Medulla oblongata (tissue), 1 donor: ENCODE measurements around the gene ANAPC2.

Experiments used
- DNase-seq: peaks from one replicate; pipeline ENCODE4 v3.0.0-alpha.2; 2015; ENCODE audit errors: extremely low spot score

The ANAPC2 gene

DNA sequence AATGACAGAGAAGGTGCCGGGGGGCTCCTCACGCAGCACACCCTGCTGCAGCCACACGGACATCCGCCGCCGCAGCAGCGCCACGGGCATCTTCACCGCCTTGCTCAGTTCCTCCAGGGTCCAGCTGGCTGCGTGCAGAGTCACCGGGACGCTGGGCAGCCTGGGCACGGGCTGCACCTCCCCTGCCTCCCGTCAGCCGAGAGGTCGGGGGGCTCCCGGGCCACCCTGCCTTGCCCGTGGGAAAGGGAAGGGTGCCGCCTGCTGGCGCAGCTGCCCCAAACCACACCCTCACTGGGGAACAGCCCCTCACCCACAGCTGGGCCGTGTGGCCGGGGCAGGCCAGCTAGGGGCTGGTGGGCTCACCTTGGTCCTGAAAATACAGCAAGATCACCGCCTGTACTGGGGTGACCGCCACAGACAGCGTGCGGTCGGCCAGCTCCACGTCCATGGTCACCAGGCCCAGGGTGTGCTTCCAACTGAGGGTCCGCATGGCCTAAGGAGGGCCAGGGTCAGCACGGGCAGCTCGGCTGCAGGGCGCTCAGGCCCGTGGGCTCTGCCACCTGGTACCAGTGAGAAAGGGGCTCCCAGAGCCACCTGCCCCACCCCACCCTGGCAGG is 12.9 kb downstream of the ANAPC2 start:
- DNase-seq = no peak

DNA sequence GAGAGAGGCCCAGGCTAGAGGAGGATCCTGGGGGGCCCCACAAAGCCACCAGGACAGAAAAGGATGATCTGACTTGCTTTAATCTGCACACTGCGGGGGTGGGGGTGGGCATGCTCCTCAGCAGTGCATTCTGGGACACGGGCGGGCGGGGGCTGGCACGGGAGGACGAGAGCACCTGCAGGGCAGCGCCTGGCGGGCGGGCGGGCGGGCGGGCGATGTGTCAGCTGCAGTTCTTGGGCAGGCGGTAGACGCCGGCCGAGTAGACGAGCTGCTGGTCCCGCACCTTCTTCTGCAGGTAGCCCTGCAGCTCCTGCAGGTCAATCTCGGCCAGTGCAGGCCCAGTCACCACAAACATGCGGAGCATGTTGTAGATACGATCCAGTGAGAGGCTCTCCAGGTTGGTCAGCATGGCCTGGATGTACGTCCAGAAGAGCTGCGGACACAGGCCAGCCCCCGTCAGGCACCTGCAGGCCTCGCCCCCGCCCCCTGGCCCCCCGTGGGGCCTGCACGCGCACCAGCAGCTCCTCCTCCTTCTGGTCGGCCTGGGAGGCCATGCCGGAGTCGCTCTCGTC is 13.6 kb downstream of the ANAPC2 start:
- DNase-seq = no peak

DNA sequence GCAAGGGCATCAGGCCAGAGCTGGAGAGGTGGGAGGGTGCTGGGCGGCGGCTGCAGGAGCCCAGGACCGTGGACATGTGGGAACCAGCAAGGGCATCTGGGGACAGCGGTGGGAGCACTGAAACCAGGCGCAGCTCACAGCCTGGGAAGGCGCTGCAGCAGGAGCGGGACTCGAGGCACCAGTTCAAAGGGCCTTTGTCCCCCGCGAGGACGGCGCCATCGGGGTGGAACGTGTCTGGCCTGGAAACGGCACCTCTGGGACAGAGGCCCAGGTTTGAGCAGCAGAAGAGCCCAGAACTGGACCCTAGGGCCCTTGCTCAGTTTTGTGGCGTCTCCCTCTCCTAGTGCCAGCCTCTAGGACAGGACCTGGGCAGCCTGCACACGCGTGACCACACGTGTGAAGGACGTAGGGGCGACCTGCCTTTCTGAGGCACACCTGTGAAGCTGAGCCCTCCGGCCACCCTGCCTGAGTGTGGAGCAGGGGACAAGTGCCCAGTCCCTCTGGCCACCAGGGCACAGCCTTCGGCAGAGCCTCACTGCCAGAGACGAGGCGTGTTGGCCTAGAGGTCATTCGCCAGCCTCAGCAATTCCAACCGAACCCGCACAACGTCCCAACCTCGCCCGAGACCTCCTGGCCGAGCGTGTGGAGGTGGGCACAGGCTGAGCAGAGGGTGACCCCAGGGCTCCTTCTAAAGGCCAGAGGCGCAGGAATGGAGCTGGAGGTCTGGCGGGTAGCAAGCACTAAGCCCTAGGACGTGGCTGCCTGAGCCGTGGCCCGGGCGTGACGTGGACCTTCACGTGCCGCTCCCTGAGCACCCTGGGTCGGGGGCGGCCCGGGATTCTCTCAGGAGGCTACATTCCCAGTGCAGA is 14.3 kb downstream of the ANAPC2 start:
- DNase-seq = no peak

DNA sequence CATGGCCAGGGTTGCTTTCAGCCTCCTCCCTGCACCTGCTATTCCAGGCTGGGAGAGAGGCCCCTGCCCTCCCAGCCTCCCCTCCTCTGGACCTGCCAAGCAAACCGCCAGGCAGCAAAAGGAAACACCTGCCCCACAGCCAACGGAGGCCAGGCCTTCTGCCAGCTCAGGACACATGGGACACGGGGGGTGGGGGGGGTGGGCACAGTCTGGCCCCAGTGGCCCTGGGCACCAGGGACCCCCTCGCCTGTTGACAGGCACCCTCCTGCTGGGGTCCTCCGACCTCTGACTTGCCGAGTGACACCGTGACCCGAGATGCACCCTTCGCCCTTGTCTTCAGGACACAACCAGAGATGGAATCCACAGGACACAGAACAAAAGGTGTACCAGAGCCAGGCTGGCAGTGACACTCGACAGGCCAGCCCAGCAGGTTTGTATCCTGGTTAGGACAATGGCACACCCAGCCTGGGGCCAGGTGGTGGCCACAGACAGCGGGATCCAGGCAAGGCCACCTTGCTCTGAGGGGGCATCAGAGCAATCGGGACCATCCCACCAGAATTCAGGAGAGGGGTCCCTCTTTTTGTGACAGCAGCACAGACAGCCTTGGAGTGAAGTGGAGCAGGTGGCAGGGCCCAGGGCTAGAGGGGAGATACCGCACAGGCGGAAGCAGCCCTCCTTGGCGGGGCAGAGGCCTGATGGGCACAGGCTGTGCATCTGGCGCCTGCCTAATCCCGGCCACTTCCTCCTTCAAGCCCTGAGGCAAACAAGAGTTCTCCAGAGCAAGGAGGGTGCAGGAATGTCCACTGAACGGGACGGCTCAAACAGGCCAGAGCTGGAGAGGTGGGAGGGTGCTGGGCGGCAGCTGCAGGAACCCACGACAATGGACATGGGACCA is 15.2 kb downstream of the ANAPC2 start:
- no peak for DNase-seq

DNA sequence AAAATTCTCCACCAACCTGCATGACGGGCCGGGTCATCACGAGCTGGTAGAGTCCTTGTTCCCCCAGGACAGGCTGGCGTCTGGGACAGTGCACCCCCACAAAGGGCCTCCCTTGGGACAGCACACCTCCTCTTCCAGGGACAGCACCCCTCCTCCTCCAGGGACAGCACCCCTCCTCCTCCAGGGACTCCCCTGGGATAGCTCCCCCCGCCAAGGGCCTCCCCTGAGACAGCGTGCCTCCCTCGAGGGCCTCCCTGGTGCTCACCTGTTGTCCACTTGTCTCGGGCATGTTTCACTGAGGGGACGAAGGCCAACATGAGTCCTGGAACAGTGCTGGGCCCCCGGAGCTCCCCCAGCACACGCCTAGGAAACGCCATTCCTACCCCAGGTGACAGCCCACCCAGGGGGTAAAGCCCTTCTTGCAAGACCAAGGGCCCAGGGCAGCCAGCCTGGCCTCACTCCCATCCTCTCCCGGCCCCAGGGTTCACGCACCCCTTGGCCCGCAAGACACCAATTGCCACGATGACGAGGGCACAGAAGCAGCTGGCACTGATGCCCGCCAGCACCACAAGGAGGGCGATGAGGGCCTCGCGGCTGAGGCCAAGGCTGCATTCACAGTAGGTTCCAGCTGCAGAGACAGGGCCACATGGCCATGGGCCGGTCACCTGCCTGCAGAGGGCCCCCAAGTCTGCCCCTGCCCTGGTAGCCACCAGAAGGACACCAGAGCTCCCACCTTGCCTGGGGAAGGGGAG is 17.0 kb downstream of the ANAPC2 start:
- DNase-seq = no peak

DNA sequence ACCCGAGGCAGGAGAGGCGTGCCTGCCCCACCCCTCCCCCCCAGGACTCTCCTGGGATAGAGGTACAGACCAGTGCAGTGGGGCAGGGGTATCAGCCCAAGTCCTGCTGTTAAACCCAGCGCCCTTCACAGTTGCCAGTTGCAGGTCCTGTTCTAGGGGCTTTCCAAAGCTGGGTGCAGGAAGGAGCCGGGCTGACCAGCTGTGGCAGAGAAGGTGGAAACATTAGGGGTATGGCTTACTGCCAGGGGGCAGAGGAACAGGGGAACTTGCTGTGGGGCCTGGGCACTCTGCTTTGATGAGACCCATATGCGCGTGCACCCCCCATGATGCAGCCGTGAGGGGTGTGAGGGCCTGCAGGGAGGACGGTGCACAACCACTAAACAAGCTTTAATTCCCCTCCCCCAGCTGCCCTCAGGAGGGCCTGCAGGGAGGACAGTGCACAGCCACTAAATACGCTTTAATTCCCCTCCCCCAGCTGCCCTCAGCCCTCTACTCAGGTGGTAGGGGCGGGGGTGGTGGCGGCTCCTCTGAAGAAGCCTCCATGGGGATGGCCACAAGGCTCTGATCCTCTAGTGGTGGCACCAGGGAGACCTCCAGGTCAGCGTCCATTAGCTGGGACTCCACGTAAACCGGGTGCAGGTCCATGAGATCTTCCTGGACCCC is 17.7 kb downstream of the ANAPC2 start:
- DNase-seq = no peak

DNA sequence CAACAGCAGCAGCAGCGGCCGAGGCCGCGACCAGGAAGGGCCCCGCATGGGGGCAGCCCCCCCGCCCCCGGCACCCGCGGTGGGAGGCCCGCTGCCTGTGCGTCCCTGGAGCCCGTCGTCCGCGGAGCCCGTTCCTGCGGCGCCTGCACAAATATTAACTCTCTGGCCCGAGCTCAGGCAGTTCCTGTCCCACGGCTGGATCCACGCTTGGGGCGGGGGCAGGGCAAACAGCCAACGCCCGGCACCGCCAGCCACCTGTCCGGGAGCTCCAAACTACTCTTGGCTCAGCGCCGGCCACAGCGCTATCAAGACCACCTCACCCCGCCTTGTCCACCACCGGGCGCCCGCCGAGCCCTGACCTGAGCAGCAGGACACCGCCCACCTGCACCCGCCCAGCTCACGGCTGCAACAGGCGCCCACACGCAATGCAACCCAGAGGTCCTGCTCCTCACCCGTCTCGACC is 18.4 kb downstream of the ANAPC2 start, which contains the start of gene LRRC26:
TSS of gene LRRC26 (minus strand) at position 156 of the 463 bp plus-strand sequence. CDS start at position 48, 108 bp downstream.
- no peak for DNase-seq

DNA sequence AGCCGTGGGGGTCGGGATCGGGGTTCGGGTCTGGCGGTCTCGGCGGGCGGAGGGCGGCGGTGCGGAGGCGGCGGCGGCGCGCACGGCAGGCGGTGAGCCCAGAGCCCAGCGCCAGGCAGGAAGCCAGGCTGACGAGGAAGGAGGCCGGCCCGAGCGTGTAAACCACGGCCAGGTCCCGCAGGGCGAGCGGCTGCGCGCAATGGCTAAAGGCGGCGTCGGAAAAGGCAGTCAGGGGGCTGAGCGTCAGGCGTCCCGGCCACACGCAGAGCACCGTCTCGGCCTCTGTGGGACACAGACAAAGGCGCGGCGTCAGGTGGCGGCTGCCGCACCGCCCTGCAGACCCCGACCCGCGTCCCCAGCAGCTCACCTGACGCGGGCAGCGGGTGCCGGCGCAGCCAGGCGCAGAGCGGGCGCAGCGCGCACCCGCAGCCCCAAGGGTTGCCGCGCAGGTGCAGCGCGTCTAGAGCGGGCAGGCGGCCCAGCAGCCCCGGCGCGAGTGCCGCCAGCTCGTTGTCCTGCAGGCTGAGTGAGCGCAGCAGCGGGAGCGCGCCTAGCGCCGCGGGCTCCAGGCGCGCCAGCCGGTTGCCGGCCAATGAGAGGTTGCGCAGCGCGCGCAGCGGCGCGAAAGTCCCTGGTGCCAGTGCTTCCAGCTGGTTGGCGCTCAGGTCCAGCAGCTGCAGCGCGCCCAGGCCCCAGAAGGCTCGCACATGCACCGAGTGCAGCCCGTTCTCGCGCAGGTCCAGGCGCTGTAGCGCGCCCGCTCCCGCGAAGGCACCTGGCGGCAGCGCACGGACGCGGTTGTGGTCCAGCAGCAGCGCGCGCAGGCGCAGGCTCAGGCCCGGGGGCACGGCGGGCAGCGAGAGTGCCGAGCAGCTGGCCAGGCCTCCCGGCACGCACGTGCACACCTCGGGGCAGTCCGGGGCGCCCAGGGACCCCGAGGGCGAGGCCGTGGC is 19.2 kb downstream of the ANAPC2 start:
- no peak for DNase-seq

DNA sequence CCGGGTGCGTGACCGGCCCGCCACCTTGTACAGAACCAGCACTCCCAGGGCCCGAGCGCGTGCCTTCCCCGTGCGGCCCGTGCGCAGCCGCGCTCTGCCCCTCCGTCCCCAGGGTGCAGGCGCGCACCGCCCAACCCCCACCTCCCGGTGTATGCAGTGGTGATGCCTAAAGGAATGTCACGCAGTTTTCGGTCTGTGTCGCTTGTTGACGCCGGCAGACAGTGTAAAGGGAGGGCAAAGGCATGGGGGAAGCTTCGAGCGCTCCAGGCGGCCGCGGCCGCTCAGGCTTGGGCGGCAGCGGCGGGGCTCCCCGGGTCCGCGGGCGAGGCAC is 19.8 kb downstream of the ANAPC2 start:
- no peak for DNase-seq

DNA sequence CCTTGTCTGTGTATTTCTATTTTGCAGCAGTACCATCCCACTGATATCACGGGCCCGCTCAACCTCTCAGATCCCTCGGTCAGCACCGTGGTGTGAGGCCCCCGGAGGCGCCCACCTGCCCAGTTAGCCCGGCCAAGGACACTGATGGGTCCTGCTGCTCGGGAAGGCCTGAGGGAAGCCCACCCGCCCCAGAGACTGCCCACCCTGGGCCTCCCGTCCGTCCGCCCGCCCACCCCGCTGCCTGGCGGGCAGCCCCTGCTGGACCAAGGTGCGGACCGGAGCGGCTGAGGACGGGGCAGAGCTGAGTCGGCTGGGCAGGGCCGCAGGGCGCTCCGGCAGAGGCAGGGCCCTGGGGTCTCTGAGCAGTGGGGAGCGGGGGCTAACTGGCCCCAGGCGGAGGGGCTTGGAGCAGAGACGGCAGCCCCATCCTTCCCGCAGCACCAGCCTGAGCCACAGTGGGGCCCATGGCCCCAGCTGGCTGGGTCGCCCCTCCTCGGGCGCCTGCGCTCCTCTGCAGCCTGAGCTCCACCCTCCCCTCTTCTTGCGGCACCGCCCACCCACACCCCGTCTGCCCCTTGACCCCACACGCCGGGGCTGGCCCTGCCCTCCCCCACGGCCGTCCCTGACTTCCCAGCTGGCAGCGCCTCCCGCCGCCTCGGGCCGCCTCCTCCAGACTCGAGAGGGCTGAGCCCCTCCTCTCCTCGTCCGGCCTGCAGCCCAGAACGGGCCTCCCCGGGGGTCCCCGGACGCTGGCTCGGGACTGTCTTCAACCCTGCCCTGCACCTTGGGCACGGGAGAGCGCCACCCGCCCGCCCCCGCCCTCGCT is 20.4 kb downstream of the ANAPC2 start:
- no peak for DNase-seq

DNA sequence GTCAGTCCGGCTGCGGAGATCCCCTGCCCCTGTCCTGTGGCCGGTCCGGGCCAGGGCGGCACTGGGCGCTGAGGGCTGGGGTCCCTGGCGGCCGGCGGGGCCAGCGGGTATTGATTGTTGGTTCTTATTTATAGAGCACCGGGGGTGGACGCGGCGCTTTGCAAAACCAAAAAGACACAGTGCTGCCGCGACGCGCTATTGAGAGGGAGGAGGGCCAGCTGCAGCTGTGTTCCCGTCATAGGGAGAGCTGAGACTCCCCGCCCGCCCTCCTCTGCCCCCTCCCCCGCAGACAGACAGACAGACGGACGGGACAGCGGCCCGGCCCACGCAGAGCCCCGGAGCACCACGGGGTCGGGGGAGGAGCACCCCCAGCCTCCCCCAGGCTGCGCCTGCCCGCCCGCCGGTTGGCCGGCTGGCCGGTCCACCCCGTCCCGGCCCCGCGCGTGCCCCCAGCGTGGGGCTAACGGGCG is 21.0 kb downstream of the ANAPC2 start:
- no peak for DNase-seq

DNA sequence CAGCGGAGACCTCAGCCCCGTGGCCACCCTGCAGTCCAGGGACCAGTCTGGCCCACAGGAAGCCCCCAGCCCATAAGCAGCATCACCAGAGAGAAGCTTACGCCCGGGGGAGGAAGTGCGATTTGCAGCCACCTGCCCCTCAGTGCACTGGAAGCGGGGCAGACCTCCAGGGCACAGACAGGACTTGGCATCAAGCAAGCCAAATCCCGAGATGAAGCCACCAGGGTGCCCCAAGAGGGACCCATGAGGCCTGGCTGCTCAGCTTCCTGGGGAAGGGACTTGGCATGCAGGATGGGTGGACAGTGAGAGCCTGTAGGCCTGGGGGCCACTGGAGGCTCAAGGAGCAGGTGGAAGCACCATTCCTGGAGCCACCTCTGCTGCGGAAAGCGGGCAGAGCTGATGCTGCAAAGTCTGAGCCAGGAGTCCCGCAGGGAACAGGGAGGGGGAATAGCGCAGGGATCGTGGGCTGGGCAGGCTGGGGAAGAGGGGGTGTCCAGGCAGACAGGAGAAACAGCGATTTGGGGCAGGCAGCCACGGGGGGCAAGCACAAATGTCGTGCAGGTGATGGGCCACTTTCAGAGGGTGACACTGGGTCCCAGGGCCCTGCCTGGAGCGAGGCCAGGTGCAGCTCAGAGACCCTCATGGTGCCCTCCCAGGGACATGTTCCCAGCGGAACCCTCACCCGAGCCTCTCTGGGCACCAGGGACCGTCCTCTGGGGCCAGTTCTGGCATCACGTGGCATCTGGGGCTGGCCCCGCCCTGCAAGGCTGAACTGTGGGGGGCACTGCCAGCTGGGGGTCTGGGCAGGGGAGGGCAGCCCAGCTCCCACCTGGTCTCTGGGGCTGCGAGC is 21.8 kb downstream of the ANAPC2 start:
- DNase-seq = no peak

DNA sequence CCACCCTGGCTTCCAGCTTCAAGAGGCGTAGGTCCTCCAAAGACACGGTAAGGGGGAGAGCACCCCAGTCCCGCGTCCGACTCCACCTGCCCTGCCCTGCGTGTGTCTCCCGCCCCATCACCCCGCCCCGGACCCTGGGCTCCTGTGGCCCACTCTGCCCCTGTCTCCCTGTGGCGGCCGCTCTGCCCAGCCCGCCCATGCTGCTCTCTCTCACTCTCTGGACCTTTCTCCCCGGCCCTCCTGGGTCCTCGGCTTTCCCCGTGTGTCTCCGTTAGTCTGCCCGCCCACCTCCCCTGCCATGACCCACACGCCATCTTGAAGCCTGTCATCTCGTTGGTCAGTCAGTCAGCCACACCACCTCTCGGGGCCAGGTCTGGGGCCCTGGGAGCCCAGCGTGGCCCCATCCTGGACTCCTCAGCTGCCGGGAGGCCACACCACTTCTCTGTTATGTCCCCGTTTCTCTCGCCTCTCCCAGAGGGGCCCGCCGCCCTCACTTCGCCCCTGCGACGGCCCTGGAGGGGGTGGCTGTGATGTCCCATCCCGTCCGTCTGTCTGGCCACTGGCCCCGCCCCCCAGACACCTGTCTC is 23.0 kb downstream of the ANAPC2 start:
- DNase-seq = no peak

DNA sequence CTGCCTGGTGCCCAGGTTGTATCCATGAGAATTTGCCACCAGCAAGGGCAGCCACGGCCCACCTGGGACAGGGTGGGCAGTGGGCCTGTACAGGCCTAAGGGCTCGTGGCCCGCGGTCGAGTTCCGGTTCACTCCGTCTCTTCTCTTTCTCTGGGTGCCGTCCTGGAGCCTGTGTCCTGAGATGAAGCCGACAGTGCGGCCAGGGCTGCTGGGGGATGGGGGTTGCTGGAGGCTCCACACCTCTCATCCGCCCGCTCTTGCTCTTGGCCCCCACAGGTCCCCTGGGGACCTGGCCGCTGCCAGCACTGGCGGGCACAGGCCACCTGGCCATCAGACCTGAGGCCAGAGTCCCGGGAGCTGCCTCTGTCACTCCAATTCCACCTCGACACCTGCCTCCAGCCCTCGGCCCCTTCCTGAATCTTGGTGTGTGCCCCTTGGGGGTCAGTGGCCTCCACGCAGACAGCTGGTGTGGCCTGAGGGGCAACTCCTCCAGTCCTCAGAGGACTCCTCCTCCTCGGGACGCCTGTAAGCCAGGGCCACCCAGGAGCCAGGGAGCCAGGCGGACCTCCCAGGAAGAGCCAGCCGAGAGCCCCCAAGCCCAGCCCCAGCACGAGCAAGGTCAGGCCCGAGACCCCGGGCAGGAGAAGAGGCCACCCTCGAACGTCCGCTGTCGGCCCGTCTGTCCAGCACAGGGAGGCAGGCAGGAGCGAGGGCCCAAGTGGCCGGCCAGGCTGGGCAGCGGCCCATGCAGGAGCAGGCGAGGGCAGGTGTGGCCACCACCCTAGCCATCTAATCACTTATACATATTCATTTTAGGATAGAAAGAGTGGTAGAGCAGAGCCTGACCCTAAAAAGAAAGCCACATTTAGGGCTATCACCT is 23.8 kb downstream of the ANAPC2 start:
- DNase-seq = no peak

DNA sequence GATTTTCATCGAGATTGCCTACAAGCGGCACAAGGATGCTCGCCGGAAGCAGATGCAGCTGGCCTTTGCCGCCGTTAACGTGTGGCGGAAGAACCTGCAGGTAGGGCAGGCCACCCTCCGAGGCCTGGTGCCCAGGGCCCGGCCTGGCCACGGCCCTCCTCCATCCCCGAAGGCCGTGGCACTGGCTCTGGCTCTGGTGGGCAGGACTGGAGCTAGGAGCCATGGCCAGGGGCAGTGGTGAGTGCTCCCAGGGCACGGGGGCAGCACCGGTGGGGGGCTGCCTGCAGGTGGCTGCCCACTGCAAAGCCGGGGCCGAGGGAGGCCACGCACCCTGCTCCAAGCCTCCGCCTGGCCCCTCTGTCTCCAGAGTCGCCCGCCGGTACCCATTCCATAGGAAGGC is 24.6 kb downstream of the ANAPC2 start:
- no peak for DNase-seq

DNA sequence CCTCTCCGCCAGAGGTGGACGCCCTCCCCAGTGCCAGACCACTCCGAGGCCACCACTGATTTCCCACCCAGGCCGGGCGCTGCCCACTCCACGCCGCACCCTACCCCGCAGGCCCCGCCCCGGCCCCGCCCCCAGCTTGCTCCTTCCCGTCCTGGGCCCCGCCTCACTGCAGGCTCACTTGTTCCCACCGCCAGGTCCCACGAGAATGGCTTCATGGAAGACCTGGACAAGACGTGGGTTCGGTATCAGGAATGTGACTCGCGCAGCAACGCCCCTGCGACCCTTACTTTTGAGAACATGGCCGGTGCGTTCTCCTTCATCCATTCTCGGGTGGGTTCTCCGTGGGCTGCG is 25.0 kb downstream of the ANAPC2 start:
- DNase-seq = no peak
